HG03432 (cell line): ENCODE results near the gene PPP2CA.
A peak's percentile ranks its signal among the peaks of the same experiment; 100 is the strongest.
"Not testable (repeated sequence)": the region's sequence is repeated elsewhere in the genome, so short reads cannot be mapped to it uniquely, and the experiment has no call there.

ENCODE experiments used
- ATAC-seq: cut with Tn5 transposase; IDR thresholded peaks from one replicate; pipeline ENCODE4 v1.9.1; 2021; ENCODE audit warnings: mild to moderate bottlenecking, moderate library complexity; ENCODE audit not compliant: unreplicated experiment

PPP2CA gene

DNA sequence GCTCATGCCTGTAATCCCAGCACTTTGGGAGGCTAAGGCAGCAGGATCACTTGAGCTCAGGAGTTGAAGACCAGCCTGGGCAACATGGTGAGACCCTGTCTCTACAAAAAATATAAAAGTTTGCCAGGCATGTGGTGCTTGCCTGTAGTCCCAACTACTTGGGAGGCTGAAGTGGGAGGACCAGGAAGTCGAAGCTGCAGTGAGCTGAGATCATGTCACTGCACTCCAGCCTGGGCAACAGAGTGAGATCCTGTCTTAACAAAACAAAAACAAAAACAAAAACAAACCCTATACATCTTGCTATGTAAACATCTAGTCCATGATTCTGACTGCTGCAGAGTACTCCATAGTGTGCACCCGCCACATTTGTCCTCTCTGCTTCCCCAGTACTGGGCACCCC is 19.8 kb upstream of the PPP2CA start:
- no peak for ATAC-seq

DNA sequence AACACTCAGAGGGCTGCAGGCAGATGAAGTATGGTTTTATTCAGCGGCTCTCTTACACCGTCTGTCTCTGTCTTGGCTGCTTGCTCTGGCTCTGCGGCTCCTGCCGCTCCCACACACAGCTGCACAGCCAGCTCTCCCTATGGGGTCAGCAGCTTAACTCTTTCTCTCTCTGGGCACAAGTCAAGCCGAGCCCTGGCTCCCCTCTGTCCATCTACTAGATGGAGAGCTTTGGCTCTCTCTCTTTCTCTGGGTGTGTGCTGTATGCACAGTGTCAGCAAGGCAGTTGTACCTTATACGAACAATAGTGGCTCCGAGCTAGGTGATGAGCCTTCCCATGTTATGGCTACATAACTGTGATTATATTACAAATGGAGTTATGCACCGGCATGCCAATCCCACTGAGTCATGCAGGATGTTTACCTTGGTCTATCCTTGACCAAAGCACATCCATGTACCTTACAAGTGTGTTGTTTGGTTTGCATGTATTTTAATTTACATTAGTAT is 19.3 kb upstream of the PPP2CA start:
- no peak for ATAC-seq

DNA sequence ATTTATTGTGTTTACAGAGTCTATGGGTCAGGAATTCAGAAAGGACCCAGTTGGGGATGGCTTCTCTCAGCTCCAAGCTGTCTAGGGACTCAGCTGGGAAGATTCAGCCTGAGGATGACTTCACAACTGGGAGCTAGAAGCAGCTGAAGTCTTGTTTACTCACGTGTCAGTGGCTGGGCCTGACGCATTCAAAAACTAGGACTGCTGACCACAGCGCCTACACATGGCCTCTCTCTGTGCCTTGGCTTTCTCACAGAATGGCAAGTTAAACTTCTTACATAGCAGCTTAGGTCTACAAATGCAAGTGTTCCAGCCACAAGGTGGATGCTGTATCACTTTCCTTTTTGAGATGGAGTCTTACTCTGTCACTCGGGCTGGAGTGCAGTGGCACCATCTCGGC is 16.3 kb upstream of the PPP2CA start:
- no peak for ATAC-seq

DNA sequence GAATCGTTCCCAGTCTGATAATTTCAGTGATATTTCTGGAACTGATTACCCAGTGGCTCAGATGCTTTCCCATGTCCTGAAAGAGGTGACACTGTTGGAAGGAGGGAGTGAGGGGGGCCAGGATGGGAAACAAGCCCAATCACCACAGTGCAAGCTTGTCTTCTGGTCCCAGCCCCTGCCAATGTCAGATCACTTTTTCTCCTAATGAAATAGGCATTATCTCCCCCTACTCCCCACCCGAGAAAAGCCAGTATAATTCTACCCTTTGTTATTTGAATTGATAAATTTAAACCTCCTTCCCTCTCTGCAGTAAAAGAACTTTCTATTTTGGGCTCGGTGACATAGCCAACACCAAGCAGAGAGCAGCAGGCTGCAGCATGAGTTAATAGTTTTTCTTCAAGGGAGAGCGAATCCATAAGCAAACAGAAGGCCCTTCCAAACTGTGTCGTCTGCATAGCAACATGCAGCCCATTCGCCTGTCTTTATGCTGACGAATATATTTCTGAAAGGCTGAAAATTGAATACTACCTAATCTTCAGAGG is 14.6 kb upstream of the PPP2CA start:
- no peak for ATAC-seq

DNA sequence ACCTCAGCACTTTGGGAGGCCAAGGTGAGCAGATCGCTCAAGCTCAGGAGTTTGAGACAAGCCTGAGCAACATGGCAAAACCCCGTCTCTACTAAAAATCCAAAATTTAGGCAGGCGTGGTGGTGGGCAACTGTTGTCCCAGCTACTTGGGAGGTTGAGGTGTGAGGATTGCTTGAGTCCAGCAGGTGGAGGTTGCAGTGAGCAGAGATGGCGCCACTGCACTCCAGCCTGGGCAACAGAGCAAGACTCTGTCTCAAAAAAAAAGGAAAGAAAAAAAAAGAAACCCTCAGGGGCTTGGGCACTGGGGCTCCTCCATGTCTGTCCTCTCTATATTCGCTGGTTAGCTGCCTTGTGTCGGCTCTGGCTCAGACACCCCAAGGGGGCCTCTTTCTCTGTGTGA is 10.9 kb upstream of the PPP2CA start:
- ATAC-seq: no peak

DNA sequence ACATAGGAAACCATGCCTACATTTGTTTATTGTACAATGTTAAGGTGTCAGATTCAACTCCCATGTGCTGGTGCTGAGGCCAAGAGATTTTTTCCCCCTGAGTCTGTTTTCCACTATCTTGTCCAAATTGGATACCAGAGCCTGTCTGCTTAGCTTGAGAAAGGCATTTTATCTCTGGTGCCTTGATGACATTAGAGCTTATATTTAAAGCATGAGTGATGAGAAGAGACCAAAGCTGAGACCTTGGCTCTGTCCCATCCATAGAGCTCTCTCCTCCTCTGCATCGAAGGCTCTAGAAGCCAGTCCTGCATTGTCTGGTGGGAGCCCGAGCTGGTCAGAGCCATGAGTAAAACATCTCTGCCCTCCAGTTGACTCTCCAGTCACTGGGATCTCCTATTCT is 10.4 kb upstream of the PPP2CA start:
- no peak for ATAC-seq

DNA sequence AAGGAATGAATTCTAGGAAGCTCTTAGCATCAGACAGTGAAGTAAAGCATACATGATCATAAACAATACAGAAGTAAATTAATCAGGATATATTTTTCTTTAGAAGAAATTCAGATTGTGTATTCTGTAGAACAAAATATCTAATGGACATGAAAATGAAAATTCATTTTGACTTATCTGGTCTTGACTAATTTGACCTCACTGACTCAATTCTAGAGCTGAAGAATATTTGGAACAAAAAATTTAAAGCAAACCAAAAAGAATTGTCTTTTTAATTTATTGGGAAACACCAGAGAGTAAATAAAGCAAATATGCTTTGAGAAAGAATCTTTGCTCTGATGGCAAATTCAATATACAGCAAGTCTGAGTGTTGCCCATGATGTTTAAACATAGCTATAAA is 2.8 kb upstream of the PPP2CA start:
- no peak for ATAC-seq

DNA sequence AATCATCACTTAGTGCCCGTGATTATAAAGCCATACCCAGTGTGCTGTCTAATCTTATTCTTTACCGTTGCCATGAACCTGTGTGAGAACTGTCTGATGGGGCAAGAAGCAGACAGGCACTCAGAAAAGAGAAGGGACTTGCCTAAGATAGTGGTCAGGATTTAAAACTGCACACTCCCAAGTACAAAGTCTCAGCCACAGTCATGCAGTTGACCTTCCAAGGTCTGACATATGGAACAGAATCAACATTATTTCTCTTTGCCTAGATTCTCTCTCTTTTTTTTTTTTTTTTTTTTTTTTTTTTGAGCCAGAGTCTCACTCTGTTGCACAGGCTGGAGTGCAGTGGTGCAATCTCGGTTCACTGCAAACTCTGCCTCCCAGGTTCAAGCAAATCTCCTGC is 1.9 kb upstream of the PPP2CA start:
- ATAC-seq: no peak

DNA sequence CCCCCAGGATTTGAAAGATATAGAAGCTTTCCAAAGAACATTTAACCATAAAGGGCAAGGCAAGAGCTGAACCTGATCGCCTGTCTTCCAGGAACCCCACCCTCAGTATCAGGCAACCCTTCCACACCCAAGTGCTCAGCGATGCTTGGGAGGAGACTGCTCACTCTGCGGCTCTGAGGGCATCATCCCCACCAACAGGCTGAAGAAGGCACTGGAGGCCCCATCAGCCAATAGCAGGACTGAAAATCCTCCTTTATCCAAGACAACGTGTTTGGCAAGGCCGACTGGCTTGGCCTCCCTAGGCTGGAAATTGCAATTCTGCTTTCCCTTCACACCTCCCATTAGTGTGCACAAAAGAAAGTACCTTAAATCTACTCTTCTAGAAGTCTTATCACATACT is 1.4 kb upstream of the PPP2CA start:
- no peak for ATAC-seq

DNA sequence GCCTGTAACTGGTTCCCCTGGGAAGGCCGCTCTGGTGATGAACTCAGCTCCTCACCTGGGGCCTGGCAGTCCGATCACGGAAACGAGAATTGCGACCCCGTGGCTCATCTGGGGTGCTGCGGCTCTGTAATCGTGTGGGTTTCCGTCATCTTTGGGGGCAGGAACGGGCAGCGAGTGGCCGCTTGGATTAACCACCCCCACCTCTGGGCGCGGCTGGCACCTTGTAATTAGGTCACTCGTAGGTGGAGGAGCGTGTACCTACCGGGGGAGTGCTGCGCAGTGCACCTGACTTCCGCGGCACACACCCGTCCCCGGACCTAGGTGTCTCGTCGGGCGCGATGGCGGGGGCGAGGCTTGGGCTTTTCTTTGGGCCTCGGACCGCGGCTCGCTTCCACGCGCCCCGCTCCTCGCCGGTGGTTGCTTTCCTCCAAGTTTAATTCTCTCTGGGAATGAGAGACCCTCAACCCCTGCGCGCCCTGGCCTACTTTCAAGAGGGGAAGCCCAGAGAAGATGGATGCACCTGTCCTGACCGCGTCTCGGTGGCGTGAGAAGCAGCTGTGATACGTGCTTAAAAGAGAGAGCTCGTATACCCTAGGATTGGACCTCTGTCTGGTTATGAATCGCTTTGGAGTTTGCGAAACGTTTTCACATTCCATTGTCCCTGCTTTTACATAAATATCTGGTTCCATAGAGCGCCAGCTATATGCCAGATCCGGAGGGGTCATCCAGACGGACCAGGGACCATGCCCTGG is 744 bp upstream of the PPP2CA start:
- ATAC-seq: peak; percentile 29

DNA sequence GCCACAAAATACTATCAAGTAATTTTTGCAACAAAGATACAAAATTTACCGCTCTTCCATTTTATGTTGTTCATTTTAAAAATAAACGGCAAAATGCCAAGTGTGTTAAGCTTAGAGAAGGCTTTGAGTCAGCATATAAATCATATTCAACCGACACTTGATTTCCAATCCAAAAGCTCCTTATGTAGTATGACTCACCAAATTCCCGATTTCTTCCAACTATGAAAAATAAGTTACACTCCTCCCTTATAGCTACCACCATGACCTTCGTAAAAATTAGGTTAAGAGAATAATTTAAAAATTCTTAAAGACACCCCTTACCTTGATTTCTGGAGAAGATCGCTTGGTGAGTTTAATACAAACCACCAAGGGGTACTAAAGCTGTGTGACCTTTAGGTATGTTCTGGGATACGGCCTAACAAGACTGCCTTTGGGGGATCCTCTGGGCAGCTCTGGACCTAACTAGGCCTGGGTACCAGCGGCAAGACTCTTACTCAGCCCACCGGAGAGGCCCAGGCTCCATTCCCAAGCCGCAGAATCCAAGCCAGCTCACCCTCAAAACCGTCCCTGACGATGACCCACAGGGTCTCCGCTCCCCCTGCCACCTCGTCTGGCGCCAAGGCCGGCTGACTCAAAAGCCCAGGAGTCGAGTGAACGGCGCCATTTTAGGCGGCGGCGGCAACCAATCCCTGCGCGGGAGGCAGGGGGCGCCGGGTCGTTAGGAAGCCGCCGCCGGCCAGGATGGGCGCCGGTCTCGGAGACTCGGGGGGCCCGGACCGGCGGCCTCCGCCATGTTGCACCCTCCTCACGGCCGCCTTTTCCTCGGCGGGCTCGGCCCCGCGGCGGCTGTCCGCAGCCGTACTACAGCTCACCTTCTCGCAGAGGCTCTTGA is 739 bp downstream of the PPP2CA start:
- ATAC-seq: peak; percentile 40

DNA sequence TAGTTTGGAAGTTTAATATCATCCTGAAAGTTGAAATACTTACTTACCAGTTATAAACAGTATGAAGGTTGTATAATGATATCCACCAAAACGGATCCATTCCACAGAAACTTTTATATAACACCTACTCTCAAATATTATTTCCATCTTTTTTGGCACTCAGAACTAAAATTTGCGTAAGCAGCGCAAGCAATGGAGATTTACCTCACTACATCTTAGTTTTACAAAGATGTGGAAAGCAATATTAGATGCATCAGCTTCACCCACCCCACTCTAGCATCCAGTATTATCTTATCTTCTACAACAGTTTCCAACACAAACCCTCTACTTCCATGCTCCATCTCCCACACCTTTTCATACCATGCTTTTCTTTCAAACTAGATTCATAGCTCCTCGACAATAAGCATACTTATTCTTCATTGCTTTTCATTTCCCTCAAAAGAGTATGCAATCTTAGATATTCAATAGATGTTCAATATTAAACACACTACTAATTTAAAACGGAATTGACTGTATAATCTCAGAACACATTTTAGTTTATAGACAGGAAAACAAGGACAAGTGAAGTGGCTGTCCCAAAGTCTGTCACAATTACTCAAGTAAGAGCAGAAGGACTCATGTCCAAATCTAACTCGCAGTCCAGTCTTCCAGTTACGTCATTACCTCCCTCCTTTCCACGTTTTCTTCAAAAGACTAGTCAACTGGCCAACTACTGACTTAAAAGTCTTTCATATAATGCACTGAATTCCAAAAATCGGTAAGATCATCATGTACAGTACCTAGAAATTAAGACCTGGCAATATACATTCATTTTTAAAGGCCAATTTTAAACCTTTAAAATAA is 2.2 kb downstream of the PPP2CA start:
- ATAC-seq: no peak

DNA sequence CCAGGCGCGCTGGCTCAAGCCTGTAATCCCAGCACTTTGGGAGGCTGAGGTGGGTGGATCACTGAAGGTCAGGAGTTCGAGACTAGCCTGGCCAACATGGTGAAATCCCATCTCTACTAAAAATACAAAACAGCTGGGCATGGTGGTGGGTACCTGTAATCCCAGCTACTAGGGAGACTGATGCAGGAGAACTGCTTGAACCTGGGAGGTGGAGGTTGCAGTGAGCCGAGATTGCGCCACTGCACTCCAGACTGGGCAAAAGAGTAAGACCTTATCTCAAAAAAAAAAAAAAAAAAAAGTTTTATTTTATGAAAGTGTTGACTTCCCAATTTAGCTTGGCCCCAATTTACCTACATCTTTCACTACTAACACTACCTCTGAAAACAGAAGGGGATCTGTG is 4.2 kb downstream of the PPP2CA start:
- ATAC-seq: not testable (repeated sequence)

DNA sequence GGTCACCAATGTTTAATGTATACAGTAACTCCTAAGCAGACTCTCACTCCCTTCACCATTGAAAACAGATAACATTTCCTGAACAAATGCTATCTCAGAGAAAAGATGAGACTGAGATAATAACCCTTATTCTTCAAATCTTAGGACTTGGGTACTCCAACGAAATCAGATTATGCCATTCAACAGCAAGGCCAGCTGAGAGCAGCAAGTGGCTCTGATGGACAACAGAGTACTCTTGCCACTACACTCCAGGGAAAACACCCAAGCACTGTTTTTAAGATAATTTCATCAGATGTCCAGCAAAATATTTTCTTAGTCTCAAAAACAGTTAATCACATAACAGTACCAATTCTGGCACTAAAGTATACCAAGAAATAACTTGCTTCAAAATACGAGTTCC is 10.1 kb downstream of the PPP2CA start:
- no peak for ATAC-seq

DNA sequence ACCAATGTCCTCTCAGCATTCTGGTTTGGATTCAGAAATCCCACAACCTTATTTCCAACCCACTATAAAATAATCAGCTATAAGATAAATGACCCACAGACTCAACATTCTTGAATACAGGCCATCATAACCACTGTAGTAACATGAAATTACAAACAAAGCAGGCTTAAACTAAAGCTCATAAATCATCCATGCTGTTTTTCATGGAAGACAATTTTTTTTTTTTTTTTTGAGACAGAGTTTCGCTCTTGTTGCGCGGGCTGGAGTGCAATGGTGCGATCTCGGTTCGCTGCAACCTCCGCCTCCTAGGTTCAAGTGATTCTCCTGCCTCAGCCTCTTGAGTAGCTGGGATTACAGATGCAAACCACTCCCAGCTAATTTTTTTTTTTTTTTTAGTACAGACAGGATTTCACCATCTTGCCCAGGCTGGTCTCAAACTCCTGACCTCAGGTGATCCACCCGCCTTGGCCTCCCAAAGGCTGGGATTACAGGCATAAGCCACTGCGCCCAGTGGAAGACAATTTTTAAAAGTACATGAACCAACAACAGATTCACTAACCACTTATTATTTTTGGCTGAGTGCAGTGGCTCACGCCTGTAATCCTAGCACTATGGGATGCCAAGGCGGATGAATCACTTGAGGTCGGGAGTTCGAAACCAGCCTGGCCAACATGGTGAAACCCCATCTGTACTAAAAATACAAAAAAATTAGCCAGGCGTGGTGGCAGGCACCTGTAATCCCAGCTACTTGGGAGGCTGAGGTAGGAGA is 14.4 kb downstream of the PPP2CA start:
- not testable (repeated sequence) for ATAC-seq

DNA sequence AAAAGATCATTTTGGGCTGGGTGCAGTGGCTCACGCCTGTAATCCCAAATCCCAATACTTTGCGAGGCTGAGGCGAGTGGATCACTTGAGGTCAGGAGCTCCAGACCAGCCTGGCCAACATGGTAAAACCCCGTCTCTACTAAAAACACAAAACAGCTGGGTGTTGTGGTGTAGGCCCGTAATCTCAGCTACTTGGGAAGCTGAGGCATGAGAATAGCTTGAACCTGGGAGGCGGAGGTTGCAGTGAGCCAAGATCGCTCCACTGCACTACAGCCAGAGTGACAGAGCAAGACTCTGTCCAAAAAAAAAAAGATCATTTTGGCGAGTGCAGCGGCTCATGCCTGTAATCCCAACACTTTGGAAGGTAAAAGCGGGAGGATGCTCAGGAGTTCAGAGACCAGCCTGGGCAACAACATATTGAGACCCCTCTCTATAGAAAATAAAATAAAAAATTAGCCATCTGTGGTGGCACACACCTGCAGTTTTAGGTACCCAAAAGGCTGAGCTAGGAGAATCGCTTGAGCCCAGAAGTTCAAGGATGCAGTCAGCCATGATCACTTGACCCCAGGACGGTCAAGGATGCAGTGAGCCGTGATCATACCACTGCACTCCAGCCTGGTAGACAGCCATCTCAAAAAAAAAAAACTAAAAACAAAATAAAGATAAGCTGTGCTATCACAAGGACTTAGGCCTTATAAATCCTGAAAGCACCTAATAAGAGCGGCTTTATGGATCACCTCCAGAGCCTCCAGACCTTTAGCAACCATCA is 16.2 kb downstream of the PPP2CA start:
- ATAC-seq: no peak

DNA sequence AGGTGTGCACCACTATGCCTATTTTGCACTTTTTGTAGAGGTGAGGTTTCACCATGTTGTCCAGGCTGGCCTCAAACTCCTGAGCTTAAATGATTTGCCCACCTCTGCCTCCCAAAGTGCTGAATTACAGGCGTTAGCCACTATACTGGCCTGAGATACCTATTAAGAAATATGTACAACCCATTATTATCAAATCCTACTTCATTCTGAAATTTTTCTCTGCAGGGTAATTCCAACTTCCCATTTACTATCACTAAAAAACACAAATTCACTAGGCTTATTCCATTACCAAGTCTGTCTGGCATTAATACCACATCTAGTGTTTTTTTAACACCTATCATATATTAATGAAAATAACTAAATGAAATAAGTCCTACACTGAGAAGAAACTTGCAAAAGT is 18.2 kb downstream of the PPP2CA start:
- ATAC-seq: no peak

DNA sequence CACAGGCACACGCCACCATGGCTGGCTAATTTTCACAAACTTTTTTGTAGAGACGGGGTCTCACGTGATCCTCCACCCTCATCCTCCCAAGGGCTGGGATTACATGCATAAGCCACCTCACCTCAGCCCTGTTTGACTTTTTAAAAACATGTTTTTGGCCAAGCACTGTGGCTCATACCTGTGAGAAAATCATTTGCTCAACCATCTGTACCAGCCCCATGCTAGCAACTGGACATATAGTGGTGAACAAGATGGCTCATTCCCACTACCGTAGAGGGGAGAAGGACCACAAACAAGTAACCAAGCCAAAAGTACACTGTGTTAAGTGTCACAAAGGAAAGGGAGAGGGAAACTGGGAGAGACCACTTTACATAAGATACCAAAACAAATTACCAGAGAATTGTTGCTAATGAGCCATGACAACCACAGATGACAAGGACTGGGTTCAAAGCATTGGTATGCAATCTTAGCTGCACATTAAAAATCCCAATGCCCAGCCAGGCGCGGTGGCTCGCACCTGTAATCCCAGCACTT is 19.2 kb downstream of the PPP2CA start:
- no peak for ATAC-seq

DNA sequence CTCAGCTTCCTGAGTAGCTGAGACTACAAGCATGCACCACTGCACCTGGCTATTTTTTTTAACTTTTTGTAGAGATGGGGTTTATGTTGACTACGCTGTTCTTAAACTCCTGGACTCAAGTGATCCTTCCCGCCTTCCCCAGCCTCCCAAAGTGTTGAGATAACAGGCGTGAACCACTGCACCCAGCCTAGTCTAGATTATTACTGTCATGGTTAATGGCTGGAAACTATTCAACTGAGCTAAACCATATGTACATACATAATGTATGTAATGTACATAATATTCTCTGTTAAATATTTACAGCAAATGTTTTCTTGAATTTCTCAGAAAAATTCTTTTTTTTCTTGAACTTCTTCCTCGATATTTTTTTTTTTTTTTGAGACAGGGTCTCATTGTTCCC is 21.3 kb downstream of the PPP2CA start:
- ATAC-seq: no peak
